HG03103 (cell line): ENCODE results near the gene CD82.
"Not testable (repeated sequence)": the region's sequence is repeated elsewhere in the genome, so short reads cannot be mapped to it uniquely, and the experiment has no call there.

Source experiments
- ATAC-seq: cut with Tn5 transposase; IDR thresholded peaks from one replicate; pipeline ENCODE4 v1.9.1; 2021; ENCODE audit warnings: low read depth; ENCODE audit not compliant: unreplicated experiment

Gene CD82

GRCh38 chr11:44559207-44559939 lies 6.1 kb upstream of the CD82 start:
- peak; percentile 76 for ATAC-seq

GRCh38 chr11:44559940-44560300 lies 5.5 kb upstream of the CD82 start:
- ATAC-seq: not testable (repeated sequence)

- ATAC-seq: no peak
These were observed 4.1 kb upstream of the CD82 start for GRCh38 chr11:44561275-44561805.

GRCh38 chr11:44561964-44562734 lies 3.3 kb upstream of the CD82 start:
- no peak for ATAC-seq

- ATAC-seq: no peak
These were observed 2.5 kb upstream of the CD82 start for GRCh38 chr11:44562845-44563460.

GRCh38 chr11:44563711-44564110 lies 1.8 kb upstream of the CD82 start:
- ATAC-seq: no peak

GRCh38 chr11:44564166-44564565 lies 1.3 kb upstream of the CD82 start:
- ATAC-seq: no peak

- no peak for ATAC-seq
These were observed 723 bp upstream of the CD82 start for GRCh38 chr11:44564670-44565210.

GRCh38 chr11:44565953-44566949 lies 788 bp downstream of the CD82 start:
- no peak for ATAC-seq

- ATAC-seq: no peak
These were observed 1.8 kb downstream of the CD82 start for GRCh38 chr11:44566952-44567875.

- ATAC-seq: no peak
These were observed 2.4 kb downstream of the CD82 start for GRCh38 chr11:44567876-44568256.

- ATAC-seq: no peak
These were observed 2.8 kb downstream of the CD82 start for GRCh38 chr11:44568331-44568657.

- peak; percentile 38 for ATAC-seq
These were observed 3.4 kb downstream of the CD82 start for GRCh38 chr11:44568658-44569473.

- no peak for ATAC-seq
These were observed 5.1 kb downstream of the CD82 start for GRCh38 chr11:44570411-44571155.

GRCh38 chr11:44571871-44572270 lies 6.4 kb downstream of the CD82 start:
- ATAC-seq: no peak

- no peak for ATAC-seq
These were observed 7.0 kb downstream of the CD82 start for GRCh38 chr11:44572436-44572835.

GRCh38 chr11:44572884-44573283 lies 7.4 kb downstream of the CD82 start:
- ATAC-seq: no peak

GRCh38 chr11:44573333-44573732 lies 7.9 kb downstream of the CD82 start:
- ATAC-seq: no peak
